ENCODE data around the gene GPR149. TPM values are rescaled to one million over a fixed set of nuclear protein-coding genes. Genes with fewer than 3 reads are reported as not detected.
A peak's percentile ranks its signal among the peaks of the same experiment; 100 is the strongest.

GPR149 gene
- total RNA-seq, 2 donors from 2014 or later = not detected

- ATAC-seq = no peak
- intact Hi-C loops (cut with DNase I, micrococcal nuclease) = no loop called here
- no peak for DNase-seq
Observed at GRCh38 chr3:154349223-154349622, 80.8 kb downstream of the GPR149 start.

GRCh38 chr3:154345422-154346122 lies 84.4 kb downstream of the GPR149 start:
- intact Hi-C loops (cut with DNase I, micrococcal nuclease) = no loop called here
- no peak for DNase-seq
- ATAC-seq = no peak

DNA sequence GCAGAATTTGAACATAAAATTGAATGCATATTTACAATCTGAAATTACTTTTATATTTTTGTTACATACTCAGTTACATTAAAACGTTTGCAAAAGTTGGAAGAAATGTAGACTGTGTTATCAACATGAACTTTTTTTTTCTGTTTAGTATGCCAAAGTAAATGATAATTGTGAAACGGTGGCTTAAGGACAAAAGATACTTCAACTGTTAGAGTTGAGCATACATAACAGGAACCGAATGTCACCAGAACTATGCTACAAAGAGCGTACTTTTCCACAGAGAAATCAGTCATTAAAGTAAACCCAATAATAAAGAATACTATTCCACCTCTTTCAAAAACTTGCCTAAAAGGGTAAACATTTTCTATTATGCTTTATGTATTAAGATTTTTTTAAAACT lies 91.4 kb downstream of the GPR149 start:
- intact Hi-C loops (cut with DNase I, micrococcal nuclease) = no loop called here
- no peak for ATAC-seq
- no peak for DNase-seq

DNA sequence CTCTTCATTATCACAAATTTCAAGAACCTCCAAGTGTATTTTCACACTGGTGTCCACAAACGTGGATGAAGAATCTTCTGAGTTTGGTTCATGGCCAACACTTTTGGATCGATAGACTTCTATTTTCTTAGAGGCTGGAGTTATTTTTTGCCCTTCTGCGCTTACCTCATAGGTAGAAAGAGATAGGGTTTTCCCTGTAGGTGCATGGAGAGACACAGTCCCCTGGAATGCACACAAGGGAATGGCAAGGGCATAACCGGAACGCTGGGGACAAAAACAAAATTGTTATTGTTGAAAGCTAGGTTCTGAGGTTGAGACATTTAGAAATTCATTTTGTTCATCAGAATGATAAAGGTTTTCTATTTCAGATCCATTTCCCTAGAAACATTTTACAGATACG lies 92.0 kb downstream of the GPR149 start:
- no peak for DNase-seq
- intact Hi-C loops (cut with DNase I, micrococcal nuclease) = no loop called here
- no peak for ATAC-seq

DNA sequence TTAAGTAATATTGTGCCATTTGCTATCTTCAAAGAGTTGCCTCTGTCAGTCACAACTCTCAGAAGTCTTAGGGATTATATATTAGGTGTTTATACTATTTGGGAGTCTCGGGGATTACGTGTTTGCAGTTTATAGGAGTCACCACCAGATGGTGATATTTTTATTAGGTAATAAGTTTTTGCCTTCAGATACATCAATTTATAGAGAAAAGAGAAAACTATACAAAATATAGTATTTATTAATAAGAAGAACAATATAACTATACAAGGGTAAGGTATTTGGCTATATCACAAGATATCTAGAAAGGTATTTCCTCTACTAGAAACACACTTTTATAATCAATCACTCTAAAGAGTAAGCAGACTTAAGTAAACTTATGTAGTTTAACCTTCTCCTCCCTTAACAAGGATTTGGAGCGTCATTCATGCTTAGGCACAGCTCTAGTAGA lies 95.0 kb downstream of the GPR149 start:
- no peak for ATAC-seq
- intact Hi-C loops (cut with DNase I, micrococcal nuclease) = no loop called here
- no peak for DNase-seq

DNA sequence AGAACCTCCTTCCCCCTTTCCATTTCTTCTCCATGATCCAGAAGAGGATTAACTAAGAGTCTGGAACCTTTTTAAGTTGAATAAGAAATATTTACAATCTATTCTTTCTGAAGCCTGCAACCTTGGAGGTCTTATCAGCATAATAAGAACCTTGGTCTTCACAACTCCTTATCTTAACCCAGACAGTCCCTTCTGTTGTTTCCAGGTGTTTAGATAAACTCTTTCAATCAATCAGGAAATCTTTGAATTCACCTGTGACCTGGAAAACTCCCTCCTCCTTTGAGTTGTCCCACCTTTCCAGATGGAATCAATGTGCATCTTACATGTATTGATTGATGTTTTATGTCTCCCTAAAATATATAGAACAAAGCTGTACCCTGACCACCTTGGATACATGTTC lies 102.1 kb downstream of the GPR149 start:
- no peak for DNase-seq

DNA sequence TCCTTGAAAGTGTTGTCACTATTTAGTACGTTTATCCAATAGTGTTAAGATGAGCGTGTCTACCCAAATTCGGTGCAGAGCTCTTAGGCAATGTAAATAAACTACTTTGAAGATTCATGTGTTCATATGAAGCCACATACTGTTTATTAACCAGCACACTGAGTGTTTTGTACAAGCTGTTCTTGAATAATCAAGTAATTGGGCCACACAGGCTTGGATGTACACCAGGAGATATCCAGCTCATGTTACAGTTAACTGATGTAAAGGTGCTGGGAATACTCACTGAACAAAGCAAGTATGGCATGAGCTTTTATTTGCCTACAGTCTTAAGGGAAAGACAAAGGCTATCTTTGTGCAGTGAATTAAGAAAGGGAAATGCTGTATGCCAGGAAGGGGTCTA lies 105.1 kb downstream of the GPR149 start:
- intact Hi-C loops (cut with DNase I, micrococcal nuclease) = no loop called here
- DNase-seq (no peak), ATAC-seq (no peak)

More for the DNA sequence above, 102.1 kb downstream of the GPR149 start:
- no peak for ATAC-seq
- intact Hi-C loops (cut with DNase I, micrococcal nuclease) = no loop called here

DNA sequence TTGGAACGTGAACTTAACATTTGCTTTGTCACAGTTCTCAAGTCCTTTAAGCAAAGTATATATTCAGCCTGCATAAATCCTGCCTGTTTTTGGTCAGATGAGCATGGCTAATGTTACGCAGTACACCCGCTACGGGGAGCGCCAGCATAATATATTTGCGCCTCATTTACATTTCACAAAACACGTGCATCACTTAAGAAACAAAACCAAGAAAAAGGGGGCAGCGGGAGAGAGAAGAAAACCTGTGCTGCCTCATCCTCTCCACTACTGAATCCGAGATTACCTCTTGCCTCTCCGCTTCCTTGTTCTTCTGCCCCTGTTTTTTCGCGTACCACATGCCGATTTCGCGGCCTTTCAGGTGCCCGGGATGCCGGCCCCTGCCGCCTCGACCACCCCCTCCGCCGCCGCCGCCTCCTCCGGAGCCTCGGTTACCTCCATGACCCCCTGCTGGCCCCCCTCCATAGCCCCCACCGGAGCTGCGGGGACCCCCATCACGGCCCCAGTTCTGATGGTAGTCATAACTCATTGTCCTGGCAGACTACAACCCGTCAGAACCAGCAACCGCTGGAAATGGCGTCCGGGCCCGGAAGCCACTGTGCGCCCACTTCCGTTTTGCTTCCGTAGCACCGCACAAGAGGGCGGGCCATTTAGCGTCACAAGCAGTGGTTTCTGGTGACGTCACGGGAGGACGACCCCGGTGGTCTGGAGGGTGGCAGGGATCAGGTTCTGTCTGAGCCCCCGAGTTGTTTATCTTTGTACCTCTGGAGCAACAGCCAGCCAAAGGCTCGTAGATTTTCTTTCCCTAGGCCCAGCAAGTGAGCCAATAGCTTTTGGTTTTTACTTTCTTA lies 105.9 kb downstream of the GPR149 start, which contains the start of gene DHX36:
TSS of gene DHX36 (minus strand) at position 597 of the 848 bp plus-strand sequence. CDS start at position 526, 71 bp downstream.
- intact Hi-C loops (cut with DNase I, micrococcal nuclease) = no loop called here
- ATAC-seq = peak; percentile 98
- peak; percentile 88 to 92 for DNase-seq

GRCh38 chr3:154316974-154317767 lies 112.8 kb downstream of the GPR149 start:
- ATAC-seq (no peak), DNase-seq (no peak)
- intact Hi-C loops (cut with DNase I, micrococcal nuclease) = no loop called here

DNA sequence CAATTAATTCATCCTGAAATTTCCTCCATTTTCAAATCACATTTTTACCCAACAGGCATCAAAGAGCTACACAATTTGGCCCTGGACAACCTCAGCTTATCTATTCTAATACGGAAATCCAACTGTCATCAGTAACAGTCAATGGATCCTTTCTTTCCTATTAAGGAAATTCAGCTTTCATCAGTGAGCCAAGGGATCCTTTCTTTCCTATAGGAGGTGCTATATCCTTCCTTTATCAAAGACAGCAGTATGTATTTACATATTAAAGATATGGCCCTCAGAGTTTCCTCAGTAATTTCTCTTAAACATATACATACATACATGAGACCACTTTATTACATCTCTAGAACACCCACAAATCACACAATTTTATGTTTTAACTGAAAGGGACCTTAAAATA lies 115.8 kb downstream of the GPR149 start:
- ATAC-seq = no peak
- intact Hi-C loops (cut with DNase I, micrococcal nuclease) = no loop called here
- no peak for DNase-seq

DNA sequence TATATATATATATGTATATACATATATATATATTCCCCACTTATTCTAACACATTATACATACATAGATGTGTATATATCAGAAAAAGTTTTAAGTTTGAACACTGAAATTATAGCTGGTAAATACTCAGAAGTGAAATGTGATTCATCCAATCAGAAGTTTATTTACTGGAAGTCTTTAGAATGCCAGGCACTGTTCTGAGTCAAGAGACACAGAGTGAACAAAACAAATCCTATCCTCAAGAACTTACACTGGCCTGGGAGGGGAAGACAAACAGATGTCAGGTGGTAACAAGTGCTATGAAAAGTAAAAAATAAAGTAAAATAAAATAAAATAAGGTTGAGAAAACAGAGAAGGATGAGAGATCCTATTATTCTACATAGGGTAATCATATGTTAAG lies 119.2 kb downstream of the GPR149 start:
- ATAC-seq = no peak
- no peak for DNase-seq
- intact Hi-C loops (cut with DNase I, micrococcal nuclease) = no loop called here

DNA sequence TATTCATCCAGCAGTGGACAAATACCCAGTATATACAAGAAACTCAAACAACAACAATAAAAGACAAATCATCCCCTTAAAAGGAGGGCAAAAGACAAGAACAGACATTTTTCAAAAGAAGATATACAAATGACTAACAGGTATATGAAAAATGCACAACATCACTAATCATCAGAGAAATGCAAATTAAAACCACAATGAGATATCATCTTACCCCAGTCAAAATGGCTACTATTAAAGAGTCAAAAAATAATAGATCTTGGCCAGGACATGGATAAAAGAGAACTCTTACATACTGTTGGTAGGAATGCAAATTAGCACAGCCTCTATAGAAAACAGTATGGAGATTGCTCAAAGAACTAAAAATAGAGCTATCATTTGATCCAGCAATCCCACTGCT lies 122.6 kb downstream of the GPR149 start:
- ATAC-seq (no peak), DNase-seq (no peak)
- intact Hi-C loops (cut with DNase I, micrococcal nuclease) = no loop called here

GRCh38 chr3:154304936-154305335 lies 125.1 kb downstream of the GPR149 start:
- ATAC-seq (no peak), DNase-seq (no peak)
- intact Hi-C loops (cut with DNase I, micrococcal nuclease) = no loop called here

DNA sequence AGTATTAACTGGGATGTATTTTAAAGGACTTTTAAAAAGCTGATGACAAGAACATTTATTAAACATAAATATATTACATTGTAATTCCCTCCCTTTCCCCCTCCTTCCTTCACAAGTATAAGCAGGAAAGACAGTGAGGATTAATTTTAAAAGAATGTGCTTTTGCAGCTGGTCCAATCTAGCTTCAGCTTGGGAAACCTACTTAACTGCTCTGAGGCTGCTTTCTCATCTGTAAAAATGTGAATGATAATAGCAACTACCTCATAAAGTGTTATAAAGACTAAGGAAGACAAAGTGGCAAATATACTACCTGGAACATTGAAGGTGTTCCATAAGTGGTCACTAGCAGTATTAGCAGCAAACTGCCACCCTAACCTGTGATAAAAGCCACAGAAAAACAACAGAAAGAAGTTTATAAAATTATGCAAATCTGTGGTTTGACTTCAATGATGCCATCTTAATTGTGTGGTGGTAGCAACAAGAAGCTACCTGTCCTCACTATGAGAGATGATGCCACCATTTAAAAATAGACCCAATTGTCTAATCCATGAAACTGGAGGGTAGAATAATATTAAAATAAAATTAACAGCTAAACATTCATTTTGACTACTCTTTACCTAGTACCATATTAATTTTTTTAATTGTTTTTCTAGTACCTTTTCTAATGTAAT lies 125.7 kb downstream of the GPR149 start:
- ATAC-seq (no peak), DNase-seq (no peak)
- intact Hi-C loops (cut with DNase I, micrococcal nuclease) = no loop called here

DNA sequence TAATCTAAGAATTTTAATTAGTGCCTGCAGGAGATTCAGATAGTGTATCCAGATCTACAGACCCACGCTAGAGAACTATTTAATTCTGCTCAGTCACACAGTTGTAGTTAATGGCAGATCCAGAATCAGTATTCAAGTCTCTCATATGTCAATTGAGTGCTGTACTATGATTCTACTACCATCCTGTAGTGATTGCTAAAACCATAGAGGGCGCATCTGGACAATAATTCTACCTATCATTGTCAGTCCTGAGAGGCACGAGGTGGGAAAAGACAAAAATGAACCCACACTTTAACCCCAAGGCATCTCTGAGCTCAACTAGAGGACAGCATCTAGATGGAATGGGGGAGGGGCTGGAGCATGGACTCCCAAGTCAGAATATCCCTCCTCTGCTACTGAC lies 128.4 kb downstream of the GPR149 start:
- DNase-seq (no peak), ATAC-seq (no peak)
- intact Hi-C loops (cut with DNase I, micrococcal nuclease) = no loop called here

GRCh38 chr3:154294016-154294415 lies 136.0 kb downstream of the GPR149 start:
- ATAC-seq (no peak), DNase-seq (no peak)
- intact Hi-C loops (cut with DNase I, micrococcal nuclease) = no loop called here

DNA sequence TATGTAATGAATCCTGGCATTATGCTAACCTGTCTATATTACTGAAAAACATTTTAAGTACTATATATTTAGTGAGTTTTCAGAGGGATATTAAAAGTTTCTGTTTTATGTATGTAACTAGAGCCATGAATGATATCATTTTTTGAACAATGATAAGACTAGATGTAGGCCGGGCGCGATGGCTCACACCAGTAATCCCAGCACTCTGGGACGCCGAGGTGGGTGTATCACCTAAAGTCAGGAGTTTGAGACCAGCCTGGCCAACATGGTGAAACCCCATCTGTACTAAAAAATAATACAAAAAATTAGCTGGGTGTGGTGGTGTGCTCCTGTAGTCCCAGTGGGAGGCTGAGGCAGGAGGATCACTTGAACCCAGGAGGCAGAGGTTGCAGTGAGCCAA lies 139.8 kb downstream of the GPR149 start:
- no peak for ATAC-seq

More for the DNA sequence above, 139.8 kb downstream of the GPR149 start:
- DNase-seq = no peak
- intact Hi-C loops (cut with DNase I, micrococcal nuclease) = no loop called here

Measured in left colon (tissue), 2 donors.